Gastrocnemius medialis (tissue), 4 donors: ENCODE data around the gene SPTBN4. TPM values are rescaled to one million over a fixed set of nuclear protein-coding genes. Genes with fewer than 3 reads are reported as not detected.

Experiments
- ATAC-seq, 2 donors: fragments of 150-250 bp; one replicate each; pipeline ENCODE4 v1.9.1; 2016
- DNase-seq, 2 donors: peaks; one replicate each; pipeline ENCODE4 v3.0.0-alpha.2; 2019
- H3K27ac ChIP-seq, 4 donors: fragments of 200-600 bp; sonication (generic); 1 replicate in 1 of 4; 2 replicates in 3 of 4; pipeline ENCODE4 v1.5.1; 2016 to 2018; ENCODE audit warnings: mild to moderate bottlenecking in 2 of 4, moderate library complexity in 1 of 4
- H3K27me3 ChIP-seq, 3 donors: fragments of 200-600 bp; sonication (generic) in 2 of 3; 1 replicate in 1 of 3; 2 replicates in 2 of 3; pipeline versions ENCODE4 v1.5.1 to v1.6.0; 2016 to 2019; ENCODE audit warnings: mild to moderate bottlenecking in 1 of 3, moderate library complexity in 1 of 3
- H3K36me3 ChIP-seq, 2 donors: fragments of 200-600 bp; sonication (generic) in 1 of 2; one replicate each; pipeline ENCODE4 v1.5.1; 2017 to 2018
- H3K4me1 ChIP-seq, 2 donors: fragments of 200-600 bp; sonication (generic) in 1 of 2; one replicate each; pipeline ENCODE4 v1.5.1; 2016 to 2017; ENCODE audit warnings: mild to moderate bottlenecking in 2 of 2
- H3K4me3 ChIP-seq, 4 donors: fragments of 200-600 bp; sonication (generic) in 3 of 4; 1 replicate in 1 of 4; 2 replicates in 3 of 4; pipeline ENCODE4 v1.5.1; 2016 to 2019; ENCODE audit warnings: mild to moderate bottlenecking in 2 of 4
- H3K9me3 ChIP-seq, 3 donors: fragments of 200-600 bp; sonication (generic) in 2 of 3; 1 replicate in 1 of 3; 2 replicates in 2 of 3; pipeline ENCODE4 v1.5.1; 2016 to 2019
- POLR2A ChIP-seq, 2 donors: fragments of 450-650 bp; IDR thresholded peaks; one replicate each; pipeline ENCODE4 v1.6.1; 2017; ENCODE audit warnings: antibody characterized with exemption in 2 of 2, mild to moderate bottlenecking in 2 of 2, moderate library complexity in 2 of 2
- in situ Hi-C, 4 donors: fragments of 200-750 bp; cut with MboI; loops; one replicate each; pipeline versions ENCODE4 v1.15.0 to v1.8.0; 2017; ENCODE audit warnings: low sequenced_read_pairs in 4 of 4
- intact Hi-C: fragments of 100-400 bp; cut with DNase I; formaldehyde crosslinking; loops from one replicate; pipeline ENCODE4 v1.15.1; 2023; ENCODE audit warnings: low total_unique reads
- total RNA-seq, 4 donors: library from RNA; depleted of rRNA; stranded (reverse); fragments of >200 nt; gene quantifications; one replicate each; pipeline versions ENCODE4 v1.1.0 to v1.2.3, GENCODE V29; 2016
- TF ChIP-seq, protein P1 (sequence below), 5 experiments: fragments of 450-650 bp in 3 of 5; fragments of 200-600 bp in 2 of 5; sonication (generic) in 2 of 5; IDR thresholded peaks in 4 of 5; conservative IDR thresholded peaks in 1 of 5; 1 replicate in 4 of 5; 2 replicates in 1 of 5; pipeline ENCODE4 v1.5.1; 2016 to 2019; ENCODE audit warnings: antibody characterized with exemption in 5 of 5, mild to moderate bottlenecking in 3 of 5, moderate library complexity in 3 of 5

The SPTBN4 gene
- total RNA-seq, 4 donors from 2014 or later, result 0.86 to 5.9 (median 2.4) TPM

DNA sequence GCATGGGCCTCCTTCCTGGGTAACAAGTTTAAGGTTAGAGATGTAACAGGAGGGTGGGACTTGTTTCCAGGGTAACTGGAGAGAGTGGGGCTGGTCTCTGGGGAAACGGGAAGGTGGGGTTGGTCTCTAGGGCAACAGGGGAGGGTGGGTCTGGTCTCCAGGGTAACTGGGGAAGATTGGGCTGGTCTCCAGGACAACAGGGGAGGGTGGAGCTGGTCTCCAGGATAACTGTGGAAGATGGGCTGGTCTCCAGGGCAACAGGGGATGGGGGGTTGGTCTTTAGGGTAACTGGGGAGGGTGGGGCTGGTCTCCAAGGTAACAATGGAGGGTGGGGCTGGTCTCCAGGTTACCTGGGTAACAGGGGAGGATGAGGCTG lies 36.5 kb downstream of the SPTBN4 start:
- Histone ChIP-seq H3K27ac (no peak overlapping the region), H3K4me3 (no peak overlapping the region), H3K4me1 (no peaks in the 10 kb centered on the region), H3K36me3 (no peaks in the 10 kb centered on the region), H3K27me3 (no peaks in the 10 kb centered on the region), H3K9me3 (no peaks in the 10 kb centered on the region)
- intact Hi-C loops (no loop called here), in situ Hi-C loops (no loop called here)
- TF ChIP-seq POLR2A (IDR thresholded peaks at IDR 0.05), result no peak
- TF ChIP-seq, protein P1, sequence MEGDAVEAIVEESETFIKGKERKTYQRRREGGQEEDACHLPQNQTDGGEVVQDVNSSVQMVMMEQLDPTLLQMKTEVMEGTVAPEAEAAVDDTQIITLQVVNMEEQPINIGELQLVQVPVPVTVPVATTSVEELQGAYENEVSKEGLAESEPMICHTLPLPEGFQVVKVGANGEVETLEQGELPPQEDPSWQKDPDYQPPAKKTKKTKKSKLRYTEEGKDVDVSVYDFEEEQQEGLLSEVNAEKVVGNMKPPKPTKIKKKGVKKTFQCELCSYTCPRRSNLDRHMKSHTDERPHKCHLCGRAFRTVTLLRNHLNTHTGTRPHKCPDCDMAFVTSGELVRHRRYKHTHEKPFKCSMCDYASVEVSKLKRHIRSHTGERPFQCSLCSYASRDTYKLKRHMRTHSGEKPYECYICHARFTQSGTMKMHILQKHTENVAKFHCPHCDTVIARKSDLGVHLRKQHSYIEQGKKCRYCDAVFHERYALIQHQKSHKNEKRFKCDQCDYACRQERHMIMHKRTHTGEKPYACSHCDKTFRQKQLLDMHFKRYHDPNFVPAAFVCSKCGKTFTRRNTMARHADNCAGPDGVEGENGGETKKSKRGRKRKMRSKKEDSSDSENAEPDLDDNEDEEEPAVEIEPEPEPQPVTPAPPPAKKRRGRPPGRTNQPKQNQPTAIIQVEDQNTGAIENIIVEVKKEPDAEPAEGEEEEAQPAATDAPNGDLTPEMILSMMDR (IDR thresholded peaks at IDR 0.05 in 4 of 5, conservative IDR thresholded peaks at IDR 0.05 in 1 of 5), result no peak
- ATAC-seq (no peak), DNase-seq (no peak)

DNA sequence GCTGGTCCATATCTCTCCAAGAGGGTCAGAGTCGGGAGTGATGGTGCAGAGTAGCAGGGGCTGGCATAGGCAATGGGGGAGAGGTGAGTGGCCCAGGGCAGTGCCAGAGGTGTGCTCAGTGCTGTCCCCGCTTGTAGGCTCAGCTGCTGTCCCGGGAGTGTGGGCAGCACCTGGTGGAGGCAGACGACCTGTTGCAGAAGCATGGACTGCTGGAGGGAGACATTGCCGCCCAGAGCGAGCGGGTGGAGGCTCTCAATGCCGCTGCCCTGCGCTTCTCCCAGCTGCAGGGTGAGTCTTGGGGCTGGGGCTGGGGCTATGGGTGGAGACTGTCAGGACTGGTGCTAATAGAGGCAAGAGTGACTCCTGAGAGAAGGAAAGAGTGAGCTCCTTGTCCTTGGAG lies 39.3 kb downstream of the SPTBN4 start:
- no peaks in the 10 kb centered on the region for H3K36me3 ChIP-seq
- in situ Hi-C loops (no loop called here), intact Hi-C loops (no loop called here)
- no peaks in the 10 kb centered on the region for H3K27me3 ChIP-seq
- H3K4me3 ChIP-seq, result no peak overlapping the region
- ATAC-seq, result no peak
- H3K9me3 ChIP-seq, result no peaks in the 10 kb centered on the region
- DNase-seq, result no peak
- no peaks in the 10 kb centered on the region for H3K4me1 ChIP-seq
- TF ChIP-seq, protein P1 (IDR thresholded peaks at IDR 0.05 in 4 of 5, conservative IDR thresholded peaks at IDR 0.05 in 1 of 5), result no peak
- no peak for TF ChIP-seq POLR2A (IDR thresholded peaks at IDR 0.05)
- no peak overlapping the region for H3K27ac ChIP-seq

DNA sequence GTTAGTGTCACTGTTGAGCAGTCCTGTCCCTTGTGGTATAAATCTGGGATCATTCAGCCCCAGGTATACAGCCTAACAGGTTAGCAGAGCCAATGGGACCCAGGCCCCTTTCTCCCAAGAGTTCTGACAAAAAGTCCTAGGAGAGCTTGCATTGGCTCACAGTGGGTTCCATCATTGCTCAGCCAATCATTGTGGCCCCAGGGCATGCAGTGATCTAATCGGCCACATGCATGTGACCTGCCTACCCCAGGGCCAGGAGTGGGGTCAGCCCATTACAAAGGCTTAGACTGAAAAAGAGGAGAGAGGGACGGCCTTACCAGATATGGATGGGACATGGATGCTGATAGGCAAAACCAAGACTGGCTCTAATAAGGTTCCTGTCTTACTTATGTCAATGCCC lies 41.1 kb downstream of the SPTBN4 start:
- DNase-seq (no peak), ATAC-seq (no peak)
- Histone ChIP-seq H3K4me3 (no peak overlapping the region), H3K36me3 (no peaks in the 10 kb centered on the region), H3K9me3 (no peaks in the 10 kb centered on the region), H3K27me3 (no peaks in the 10 kb centered on the region), H3K4me1 (no peaks in the 10 kb centered on the region), H3K27ac (no peak overlapping the region)
- in situ Hi-C loops (no loop called here), intact Hi-C loops (no loop called here)
- TF ChIP-seq, protein P1 (IDR thresholded peaks at IDR 0.05 in 4 of 5, conservative IDR thresholded peaks at IDR 0.05 in 1 of 5), result no peak
- no peak for TF ChIP-seq POLR2A (IDR thresholded peaks at IDR 0.05)

DNA sequence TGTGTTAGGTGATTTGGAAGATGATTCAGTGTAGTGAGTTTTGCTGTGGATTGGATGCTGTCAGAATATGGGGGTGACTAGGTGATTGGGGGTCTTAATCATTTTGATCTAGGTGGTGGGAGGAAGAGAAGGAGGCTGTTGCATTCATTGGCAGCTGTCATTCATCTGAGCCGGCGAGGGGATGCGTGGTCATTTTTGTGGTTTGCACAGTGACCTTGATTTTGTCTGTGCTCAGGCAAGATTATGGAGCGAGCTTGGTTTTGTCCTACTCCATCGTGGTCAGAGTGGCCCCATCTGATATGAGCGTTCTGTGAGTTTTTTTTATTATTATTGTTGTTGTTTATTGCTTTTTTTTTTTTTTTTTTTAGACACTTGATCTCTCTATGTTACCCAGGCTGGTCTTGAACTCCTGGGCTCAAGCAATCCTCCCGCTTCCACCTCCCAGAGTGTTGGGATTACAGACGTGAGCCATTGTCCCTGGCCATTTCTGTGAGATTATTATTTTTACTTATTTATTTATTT lies 42.0 kb downstream of the SPTBN4 start:
- in situ Hi-C loops (no loop called here), intact Hi-C loops (no loop called here)
- H3K4me3 ChIP-seq, result no peak overlapping the region
- no peak overlapping the region for H3K27ac ChIP-seq
- H3K27me3 ChIP-seq, result peaks cover 0 to 5% (median 5%) of the 10 kb centered on the region in 3 donors
- no peaks in the 10 kb centered on the region for H3K36me3 ChIP-seq
- H3K4me1 ChIP-seq, result no peaks in the 10 kb centered on the region
- ATAC-seq, result no peak
- no peaks in the 10 kb centered on the region for H3K9me3 ChIP-seq
- no peak for DNase-seq
- TF ChIP-seq POLR2A (IDR thresholded peaks at IDR 0.05), result no peak
- TF ChIP-seq, protein P1 (IDR thresholded peaks at IDR 0.05 in 4 of 5, conservative IDR thresholded peaks at IDR 0.05 in 1 of 5), result no peak

DNA sequence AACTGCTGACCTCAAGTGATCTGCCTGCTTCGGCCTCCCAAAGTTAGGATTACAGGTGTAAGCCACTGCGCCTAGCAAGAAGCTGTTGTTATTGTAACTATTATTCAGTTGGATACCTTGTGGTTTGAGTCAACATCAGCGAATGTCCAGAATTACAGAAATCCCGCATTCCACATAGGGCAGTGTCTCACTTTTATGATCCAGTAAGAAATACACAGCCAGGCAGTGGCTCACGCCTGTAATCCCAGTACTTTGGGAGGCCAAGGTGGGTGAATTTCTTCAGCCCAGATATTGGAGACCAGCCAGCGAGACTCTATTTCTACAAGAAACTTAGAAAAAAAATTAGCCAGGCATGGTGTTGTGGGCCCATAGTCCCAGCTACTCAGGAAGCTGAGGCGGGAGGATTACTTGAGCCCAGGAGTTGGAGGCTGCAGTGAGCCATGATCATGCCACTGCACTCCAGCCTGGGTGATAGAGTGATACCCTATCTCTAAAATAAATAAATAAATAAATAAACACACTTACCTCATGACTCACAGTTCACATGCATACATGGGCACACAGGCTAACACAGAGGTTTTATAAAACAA lies 43.8 kb downstream of the SPTBN4 start:
- no peak for ATAC-seq
- no peaks in the 10 kb centered on the region for H3K9me3 ChIP-seq
- H3K36me3 ChIP-seq, result no peaks in the 10 kb centered on the region
- DNase-seq, result no peak
- H3K27ac ChIP-seq, result no peak overlapping the region
- H3K4me3 ChIP-seq, result no peak overlapping the region
- H3K27me3 ChIP-seq, result peaks cover 0 to 10% (median 8%) of the 10 kb centered on the region in 3 donors
- H3K4me1 ChIP-seq, result no peaks in the 10 kb centered on the region
- intact Hi-C loops (no loop called here), in situ Hi-C loops (no loop called here)
- no peak for TF ChIP-seq POLR2A (IDR thresholded peaks at IDR 0.05)
- TF ChIP-seq, protein P1 (IDR thresholded peaks at IDR 0.05 in 4 of 5, conservative IDR thresholded peaks at IDR 0.05 in 1 of 5), result no peak
